HepG2 (cell line): ENCODE data around the gene SAMD4A.

Experiments
- JUND ChIP-seq: sonication (generic); formaldehyde crosslinking; IDR thresholded peaks from 2 replicates; pipeline ENCODE4 v1.8.0; 2022; ENCODE audit warnings: mild to moderate bottlenecking, missing genetic modification reagents
- MZF1 ChIP-seq: sonication (generic); formaldehyde crosslinking; IDR thresholded peaks from 2 replicates; pipeline ENCODE4 v1.8.1; 2023; ENCODE audit warnings: mild to moderate bottlenecking, missing genetic modification reagents, borderline replicate concordance
- ZNF34 ChIP-seq: sonication (generic); formaldehyde crosslinking; IDR thresholded peaks from 2 replicates; pipeline ENCODE4 v1.4.0; 2020; ENCODE audit warnings: mild to moderate bottlenecking, missing genetic modification reagents, borderline replicate concordance

DNA sequence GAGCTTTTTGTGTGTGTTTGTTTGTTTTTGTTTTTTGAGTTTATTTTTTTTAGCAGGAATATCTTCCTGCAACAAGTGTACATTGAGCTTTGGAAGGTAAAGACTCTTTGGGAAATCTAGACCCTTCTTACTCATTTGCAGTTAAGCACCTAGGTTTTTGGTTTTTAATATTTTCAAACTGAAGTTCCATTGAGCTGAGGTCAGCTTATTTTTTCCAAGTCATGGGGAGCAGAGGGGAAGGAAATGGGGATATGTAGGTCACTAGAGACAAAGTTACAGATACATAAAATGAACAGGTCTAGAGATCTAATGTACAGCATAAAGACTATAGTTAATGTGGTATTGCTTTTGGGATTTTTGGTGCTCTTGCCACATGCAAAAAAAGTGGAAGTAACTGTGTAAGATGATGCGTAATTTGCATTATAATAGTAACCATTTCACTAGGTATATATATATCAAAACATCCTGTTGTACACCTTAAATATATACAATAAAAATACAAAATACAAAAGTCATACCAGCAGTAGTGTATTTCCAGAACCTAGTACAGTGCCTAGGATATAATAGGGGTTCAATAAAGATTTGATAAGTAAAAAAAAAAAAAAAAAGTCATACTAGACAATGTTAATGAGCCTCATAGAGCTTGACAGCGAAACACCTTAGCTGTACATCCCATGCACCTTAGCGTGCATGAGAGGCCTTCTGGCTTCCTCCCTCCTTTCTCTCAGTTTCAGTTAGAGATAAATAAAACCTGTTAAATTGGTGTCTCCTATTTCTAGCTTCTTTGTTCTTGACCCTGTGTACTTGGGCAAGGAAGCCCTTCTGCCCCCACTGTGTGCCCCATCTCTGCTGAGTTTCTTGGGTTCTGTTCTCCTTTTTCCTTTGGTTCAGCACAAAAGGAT lies 34.6 kb upstream of the SAMD4A start:
- no peak for TF ChIP-seq MZF1 (CRISPR knock-in tag)
- TF ChIP-seq JUND = no peak
- TF ChIP-seq ZNF34 (CRISPR knock-in tag) = no peak
